GM21576 (cell line): Measurements from ENCODE around the gene TXNDC2.

ENCODE experiments used
- ATAC-seq: cut with Tn5 transposase; IDR thresholded peaks from one replicate; pipeline ENCODE4 v1.9.1; 2021; ENCODE audit warnings: mild to moderate bottlenecking, moderate library complexity; ENCODE audit not compliant: unreplicated experiment

The TXNDC2 gene

GRCh38 chr18:9930299-9930884, 44.6 kb downstream of the TXNDC2 start:
- ATAC-seq: no peak

GRCh38 chr18:9931146-9931545, 45.4 kb downstream of the TXNDC2 start:
- ATAC-seq: no peak

- ATAC-seq: no peak
These were observed 45.9 kb downstream of the TXNDC2 start for GRCh38 chr18:9931678-9932077.

- ATAC-seq: no peak
These were observed 48.1 kb downstream of the TXNDC2 start for GRCh38 chr18:9933865-9934264.

- no peak for ATAC-seq
These were observed 48.5 kb downstream of the TXNDC2 start for GRCh38 chr18:9934274-9934673.
